Measurements from ENCODE around the gene RPUSD4.

The RPUSD4 gene

GRCh38 chr11:126186708-126187529 is 24.5 kb downstream of the RPUSD4 start:
- ChIA-PET POLR2A (no interaction called here), CTCF (interaction anchor here (1.1 to 2.1 kb wide), 4 partner anchors 16 to 249 kb away, joined by 3 to 4 read pairs (median 3); no protein-coding TSS in a partner anchor)
- no peak for TF ChIP-seq CTCF (IDR thresholded peaks at IDR 0.05; ENCODE audit: control extremely low read depth, extremely low read depth, low read depth, missing control alignments)
- no peak for DNase-seq (ENCODE audit: extremely low spot score)

GRCh38 chr11:126186025-126186698 is 25.3 kb downstream of the RPUSD4 start:
- ChIA-PET POLR2A (no interaction called here), CTCF (interaction anchor here (1.2 to 2.1 kb wide), 2 partner anchors 12 to 248 kb away, joined by 3 to 4 read pairs; no protein-coding TSS in a partner anchor)
- DNase-seq (ENCODE audit: extremely low spot score), result no peak
- no peak for TF ChIP-seq CTCF (IDR thresholded peaks at IDR 0.05; ENCODE audit: control extremely low read depth, extremely low read depth, low read depth, missing control alignments)

GRCh38 chr11:126185259-126186024 is 26.0 kb downstream of the RPUSD4 start:
- CTCF ChIA-PET, result interaction anchor here (1.2 to 2.1 kb wide), 2 partner anchors 8 to 13 kb away, joined by 3 to 7 read pairs; no protein-coding TSS in a partner anchor

DNA sequence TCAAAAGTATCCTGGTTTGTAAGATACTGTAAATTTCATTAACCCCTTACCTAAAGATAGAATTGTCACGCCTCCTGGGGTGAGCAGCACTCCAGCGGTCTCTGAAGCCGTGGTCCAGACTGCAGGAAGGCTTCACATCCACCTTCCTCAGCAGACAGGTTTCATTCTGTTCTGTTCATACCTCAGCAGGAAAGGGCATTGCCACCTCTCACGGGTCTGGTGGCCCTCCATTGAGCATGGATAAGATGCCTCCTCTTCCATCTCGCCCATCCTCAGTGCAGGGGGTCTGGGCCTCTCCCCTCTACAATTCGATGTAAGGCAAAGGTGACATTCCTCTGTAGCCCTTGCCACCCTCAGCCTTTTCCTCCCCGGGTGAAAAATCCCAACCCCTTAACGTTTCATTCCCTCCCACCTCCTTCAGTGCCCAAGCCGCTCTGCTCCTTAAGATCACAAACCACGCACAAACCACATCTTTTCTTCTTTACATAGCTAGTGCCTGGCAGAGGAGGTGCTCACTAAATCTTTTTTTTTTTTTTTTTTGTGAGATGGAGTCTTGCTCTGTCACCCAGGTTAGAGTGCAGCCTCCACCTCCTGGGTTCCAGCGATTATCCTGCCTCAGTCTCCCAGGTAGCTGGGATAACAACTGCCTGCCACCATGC is 28.5 kb downstream of the RPUSD4 start:
- no peak for TF ChIP-seq CTCF (IDR thresholded peaks at IDR 0.05; ENCODE audit: control extremely low read depth, extremely low read depth, low read depth, missing control alignments)
- ChIA-PET POLR2A (interaction anchor here (0.7 kb wide), 1 partner anchor 18 kb away, joined by 5 read pairs; no protein-coding TSS in a partner anchor), CTCF (interaction anchor here (2.1 kb wide), 1 partner anchor 11 kb away, joined by 7 read pairs; no protein-coding TSS in a partner anchor)
- DNase-seq (ENCODE audit: extremely low spot score), result no peak

More at GRCh38 chr11:126185259-126186024, 26.0 kb downstream of the RPUSD4 start:
- DNase-seq (ENCODE audit: extremely low spot score), result no peak
- POLR2A ChIA-PET, result no interaction called here
- no peak for TF ChIP-seq CTCF (IDR thresholded peaks at IDR 0.05; ENCODE audit: control extremely low read depth, extremely low read depth, low read depth, missing control alignments)

GRCh38 chr11:126181939-126182730 is 29.3 kb downstream of the RPUSD4 start:
- no peak for TF ChIP-seq CTCF (IDR thresholded peaks at IDR 0.05; ENCODE audit: control extremely low read depth, extremely low read depth, low read depth, missing control alignments)
- DNase-seq (ENCODE audit: extremely low spot score), result no peak
- POLR2A ChIA-PET, result no interaction called here
- CTCF ChIA-PET, result interaction anchor here (0.8 to 1.4 kb wide), 2 partner anchors 12 to 128 kb away, joined by 3 read pairs; no protein-coding TSS in a partner anchor
